Smooth muscle cell (in vitro differentiated cells): ENCODE results near the gene NEK3. TPM values are rescaled to one million over a fixed set of nuclear protein-coding genes. Genes with fewer than 3 reads are reported as not detected.

Experiments used
- DNase-seq: peaks from one replicate; lab custom pipeline; 2025; ENCODE audit not compliant: unreplicated experiment; lab: John Stamatoyannopoulos, UW
- H2AFZ ChIP-seq: fragments of 200-600 bp; sonication (generic); 2 replicates; pipeline ENCODE4 v1.6.0; 2016; ENCODE audit warnings: antibody characterized with exemption, low read depth, mild to moderate bottlenecking
- H3F3A ChIP-seq: fragments of 200-600 bp; sonication (generic); 2 replicates; pipeline ENCODE4 v1.6.0; 2017; ENCODE audit warnings: antibody characterized with exemption, low read depth
- H3K27ac ChIP-seq: fragments of 200-600 bp; sonication (generic); 2 replicates; pipeline ENCODE4 v1.5.1; 2016; ENCODE audit warnings: low read depth, mild to moderate bottlenecking
- H3K27me3 ChIP-seq: fragments of 200-600 bp; sonication (generic); 2 replicates; pipeline ENCODE4 v1.6.1; 2016; ENCODE audit warnings: low read depth, mild to moderate bottlenecking
- H3K36me3 ChIP-seq: fragments of 200-600 bp; sonication (generic); 2 replicates; pipeline ENCODE4 v1.5.1; 2016; ENCODE audit warnings: low read depth
- H3K4me1 ChIP-seq: fragments of 200-600 bp; sonication (generic); 2 replicates; pipeline ENCODE4 v1.5.1; 2016; ENCODE audit warnings: low read depth
- H3K4me2 ChIP-seq: fragments of 200-600 bp; sonication (generic); 2 replicates; pipeline ENCODE4 v1.6.0; 2016; ENCODE audit warnings: mild to moderate bottlenecking
- H3K4me3 ChIP-seq: fragments of 200-600 bp; sonication (generic); 2 replicates; pipeline ENCODE4 v1.5.1; 2016; ENCODE audit warnings: mild to moderate bottlenecking
- H3K79me2 ChIP-seq: fragments of 200-600 bp; sonication (generic); 2 replicates; pipeline ENCODE4 v1.6.0; 2016; ENCODE audit warnings: low read depth, mild to moderate bottlenecking
- H3K9ac ChIP-seq: fragments of 200-600 bp; sonication (generic); 2 replicates; pipeline ENCODE4 v1.6.0; 2016; ENCODE audit warnings: low read depth
- H3K9me3 ChIP-seq: fragments of 200-600 bp; sonication (generic); replicated peaks from 2 replicates; pipeline ENCODE4 v1.5.1; 2016; ENCODE audit warnings: low read depth
- H4K20me1 ChIP-seq: fragments of 200-600 bp; sonication (generic); 2 replicates; pipeline ENCODE4 v1.6.0; 2016; ENCODE audit warnings: low read depth
- CTCF ChIP-seq: fragments of 200-600 bp; sonication (generic); IDR thresholded peaks from 2 replicates; pipeline ENCODE4 v1.5.1; 2017; ENCODE audit warnings: borderline replicate concordance, mild to moderate bottlenecking, antibody characterized with exemption; ENCODE audit not compliant: insufficient read depth, poor library complexity, severe bottlenecking
- WGBS: methylation state at CpG from one replicate; pipeline ENCODE4 v1.1.7; 2016; ENCODE audit warnings: low lambda C conversion rate; 5-methylcytosine and 5-hydroxymethylcytosine counted together
- polyA plus RNA-seq: library from polyadenylated mRNA; unstranded; fragments of >200 nt; fragmentation: Nextera tagmentation; extraction: Ambion mirVana; gene quantifications from 2 replicates; pipeline ENCODE4 v1.2.1, GENCODE V29; 2016
- total RNA-seq: library from RNA; depleted of rRNA; stranded (reverse); fragments of >200 nt; gene quantifications from 2 replicates; pipeline ENCODE4 v1.2.3, GENCODE V29; 2014

The NEK3 gene
- total and polyA plus RNA-seq, 2 experiments from 2014 or later, result 24.5 to 33.8 TPM

- Histone ChIP-seq H3K9ac (peak overlapping the region; percentile 34), H3K4me3 (peak overlapping the region; percentile 84), H3K27ac (peak overlapping the region; percentile 0), H3K36me3 (peaks cover 9% of the 10 kb centered on the region), H3K27me3 (no peaks in the 10 kb centered on the region), H3K9me3 (no peaks in the 10 kb centered on the region), H2AFZ (peak overlapping the region; percentile 79), H3K4me2 (peak overlapping the region; percentile 99), H4K20me1 (no peaks in the 10 kb centered on the region), H3K4me1 (no peaks in the 10 kb centered on the region), H3F3A (no peaks in the 10 kb centered on the region), H3K79me2 (no peaks in the 10 kb centered on the region)
- WGBS, result 4% methylated on average over 33 of the region's 33 CpGs
- TF ChIP-seq CTCF, result peak; percentile 77
- DNase-seq, result peak; percentile 4
These were observed 31.4 kb downstream of the NEK3 start for GRCh38 chr13:52127783-52128702.

- Histone ChIP-seq H4K20me1 (no peaks in the 10 kb centered on the region), H3K9ac (no peak overlapping the region), H3K4me3 (peak overlapping the region; percentile 84), H3F3A (no peaks in the 10 kb centered on the region), H3K4me1 (no peaks in the 10 kb centered on the region), H2AFZ (no peak overlapping the region), H3K4me2 (peak overlapping the region; percentile 99), H3K79me2 (no peaks in the 10 kb centered on the region), H3K36me3 (peaks cover 4% of the 10 kb centered on the region), H3K9me3 (no peaks in the 10 kb centered on the region), H3K27me3 (no peaks in the 10 kb centered on the region), H3K27ac (peak overlapping the region; percentile 0)
- TF ChIP-seq CTCF, result no peak
- WGBS, result 10% methylated on average over 6 of the region's 6 CpGs
- DNase-seq, result no peak
These were observed 32.0 kb downstream of the NEK3 start for GRCh38 chr13:52127378-52127777.

GRCh38 chr13:52125547-52125946, 33.9 kb downstream of the NEK3 start:
- TF ChIP-seq CTCF, result no peak
- no peak overlapping the region for H3K9ac ChIP-seq
- H3K4me1 ChIP-seq, result no peaks in the 10 kb centered on the region
- no peaks in the 10 kb centered on the region for H3F3A ChIP-seq
- no peaks in the 10 kb centered on the region for H3K79me2 ChIP-seq
- H3K36me3 ChIP-seq, result no peaks in the 10 kb centered on the region
- no peaks in the 10 kb centered on the region for H4K20me1 ChIP-seq
- H2AFZ ChIP-seq, result no peak overlapping the region
- DNase-seq, result no peak
- no peak overlapping the region for H3K4me3 ChIP-seq
- no peak overlapping the region for H3K27ac ChIP-seq
- no peak overlapping the region for H3K4me2 ChIP-seq
- WGBS, result 89% methylated on average over 3 of the region's 3 CpGs
- H3K9me3 ChIP-seq, result no peaks in the 10 kb centered on the region
- H3K27me3 ChIP-seq, result no peaks in the 10 kb centered on the region

GRCh38 chr13:52118595-52118994, 40.8 kb downstream of the NEK3 start:
- H3K4me1 ChIP-seq, result no peaks in the 10 kb centered on the region
- H3K9ac ChIP-seq, result no peak overlapping the region
- TF ChIP-seq CTCF, result no peak
- H3K79me2 ChIP-seq, result no peaks in the 10 kb centered on the region
- no peak overlapping the region for H3K4me2 ChIP-seq
- no peaks in the 10 kb centered on the region for H3K9me3 ChIP-seq
- no peaks in the 10 kb centered on the region for H3K36me3 ChIP-seq
- H3F3A ChIP-seq, result no peaks in the 10 kb centered on the region
- H3K27me3 ChIP-seq, result no peaks in the 10 kb centered on the region
- H4K20me1 ChIP-seq, result no peaks in the 10 kb centered on the region
- no peak for DNase-seq
- H3K4me3 ChIP-seq, result no peak overlapping the region
- H2AFZ ChIP-seq, result peak overlapping the region; percentile 56
- H3K27ac ChIP-seq, result peak overlapping the region; percentile 27
- 29% methylated on average over 3 of the region's 3 CpGs for WGBS
